Sigmoid colon (tissue), 3 donors: Measurements from ENCODE around the gene SMCR8.

Experiments
- CTCF ChIP-seq, 4 experiments: fragments of 450-650 bp in 3 of 4; fragments of 200-600 bp in 1 of 4; IDR thresholded peaks; one replicate each; pipeline ENCODE4 v1.5.1; 2016 to 2019; ENCODE audit warnings: antibody characterized with exemption in 4 of 4, mild to moderate bottlenecking in 3 of 4, moderate library complexity in 2 of 4
- POLR2A ChIP-seq, 2 donors: fragments of 450-650 bp; IDR thresholded peaks; one replicate each; pipeline ENCODE4 v1.6.1; 2016; ENCODE audit warnings: antibody characterized with exemption in 2 of 2, mild to moderate bottlenecking in 2 of 2, moderate library complexity in 2 of 2

- TF ChIP-seq POLR2A (IDR thresholded peaks at IDR 0.05), result no peak
- TF ChIP-seq CTCF (IDR thresholded peaks at IDR 0.05), result no peak
These were observed 6.2 kb downstream of the SMCR8 start for GRCh38 chr17:18321309-18321708.
